OCI-LY7 (cell line): ENCODE measurements around the gene LDLRAD4. TPM values are rescaled to one million over a fixed set of nuclear protein-coding genes. Genes with fewer than 3 reads are reported as not detected.

ENCODE experiments used
- BruUV-seq: library from RNA; stranded (reverse); fragments of 400-500 nt; replicated peaks from 2 replicates; lab custom pipeline; 2021; lab: Mats Ljungman, UMichigan
- CTCF ChIA-PET: fragments of 300-600 bp; sonication (Branson Sonifier 250); formaldehyde crosslinking; loops from one replicate; lab custom pipeline; 2022; ENCODE audit warnings: antibody characterized with exemption; ENCODE audit not compliant: unreplicated experiment; lab: Charles Lee
- POLR2A ChIA-PET: fragments of 300-600 bp; sonication (Branson Sonifier 250); formaldehyde crosslinking; loops from one replicate; lab custom pipeline; 2022; ENCODE audit warnings: antibody characterized with exemption; lab: Charles Lee
- DNase-seq: peaks from one replicate; pipeline ENCODE4 v3.0.0-alpha.2; 2015; ENCODE audit warnings: low spot score
- H2AFZ ChIP-seq: fragments of 200-600 bp; sonication (generic), shearing (Covaris generic); 2 replicates; pipeline ENCODE4 v1.6.1; 2014; ENCODE audit warnings: mild to moderate bottlenecking, antibody characterized with exemption, low read length, moderate library complexity
- H3K27ac ChIP-seq: fragments of 200-600 bp; sonication (generic); 2 replicates; pipeline ENCODE4 v1.5.1; 2014; ENCODE audit warnings: mixed run types, low read depth, mild to moderate bottlenecking, moderate library complexity, low read length, inconsistent platforms; ENCODE audit not compliant: poor library complexity, severe bottlenecking
- H3K36me3 ChIP-seq: fragments of 200-600 bp; sonication (generic); 2 replicates; pipeline ENCODE4 v1.6.1; 2014; ENCODE audit warnings: mild to moderate bottlenecking, antibody characterized with exemption, low read length, moderate library complexity, mixed read lengths; ENCODE audit not compliant: insufficient read depth
- H3K4me1 ChIP-seq: fragments of 200-600 bp; sonication (generic); 2 replicates; pipeline ENCODE4 v1.5.1; 2014; ENCODE audit warnings: mild to moderate bottlenecking, low read length; ENCODE audit not compliant: insufficient read depth, poor library complexity, severe bottlenecking
- H3K4me2 ChIP-seq: fragments of 200-600 bp; sonication (generic); 2 replicates; pipeline ENCODE4 v1.6.1; 2014; ENCODE audit warnings: mild to moderate bottlenecking, low read length
- H3K4me3 ChIP-seq: fragments of 200-600 bp; sonication (generic); 2 replicates; pipeline ENCODE4 v1.5.1; 2014; ENCODE audit warnings: mild to moderate bottlenecking, low read depth, low read length; ENCODE audit not compliant: poor library complexity, severe bottlenecking
- H3K79me2 ChIP-seq: fragments of 200-600 bp; sonication (generic); 2 replicates; pipeline ENCODE4 v1.6.1; 2016; ENCODE audit warnings: low read depth, mild to moderate bottlenecking, low read length, moderate library complexity, mixed read lengths; ENCODE audit not compliant: insufficient read depth
- H3K9me2 ChIP-seq: fragments of 200-600 bp; sonication (generic); 2 replicates; pipeline ENCODE4 v1.6.1; 2016; ENCODE audit warnings: mild to moderate bottlenecking, low read length, mixed read lengths; ENCODE audit not compliant: insufficient read depth
- H3K9me3 ChIP-seq: fragments of 200-600 bp; sonication (generic); 2 replicates; pipeline ENCODE4 v1.6.1; 2014; ENCODE audit warnings: mild to moderate bottlenecking, mixed run types, low read length, mixed read lengths
- H4K20me1 ChIP-seq: fragments of 200-600 bp; sonication (generic); 2 replicates; pipeline ENCODE4 v1.6.1; 2014; ENCODE audit warnings: mild to moderate bottlenecking, antibody characterized with exemption, low read length, moderate library complexity, mixed read lengths; ENCODE audit not compliant: insufficient read depth
- EZH2phosphoT487 ChIP-seq: fragments of 200-600 bp; sonication (generic); IDR thresholded peaks from 2 replicates; pipeline ENCODE4 v1.6.1; 2018; ENCODE audit warnings: low read depth, borderline replicate concordance, mild to moderate bottlenecking, mixed run types, antibody characterized with exemption, low read length, moderate library complexity, mixed read lengths
- intact Hi-C: fragments of 100-400 bp; cut with micrococcal nuclease; formaldehyde crosslinking; loops from one replicate; pipeline ENCODE4 v1.10.0; 2022; ENCODE audit not compliant: unreplicated experiment
- total RNA-seq, 2 experiments: library from RNA; depleted of rRNA in 1 of 2; stranded (reverse); fragments of >200 nt in 1 of 2; shearing (Covaris generic) in 1 of 2; gene quantifications; 2 replicates each; pipeline ENCODE4 v1.2.3, GENCODE V29; 2014 to 2022
- TF ChIP-seq, protein P1 (sequence below): fragments of 200-600 bp; sonication (generic); conservative IDR thresholded peaks from 2 replicates; pipeline ENCODE4 v1.5.1; 2014; ENCODE audit warnings: mild to moderate bottlenecking, antibody characterized with exemption, low read length, moderate library complexity, mixed read lengths

Gene LDLRAD4
- total RNA-seq, 2 experiments from 2014 or later = 26.2 to 43.8 TPM

- H3K4me1 ChIP-seq = no peaks in the 10 kb centered on the region
- BruUV-seq = no TSS peak
- ChIA-PET CTCF (no interaction called here), POLR2A (interaction anchor here (0.7 kb wide), 1 partner anchor 8 kb away, joined by 4 read pairs; no protein-coding TSS in a partner anchor)
- DNase-seq = no peak
- H3K27ac ChIP-seq = no peak overlapping the region
- no peaks in the 10 kb centered on the region for H4K20me1 ChIP-seq
- H3K4me3 ChIP-seq = no peak overlapping the region
- no peaks in the 10 kb centered on the region for H3K9me2 ChIP-seq
- H3K4me2 ChIP-seq = no peak overlapping the region
- no peaks in the 10 kb centered on the region for H3K79me2 ChIP-seq
- intact Hi-C loops = no loop called here
- no peaks in the 10 kb centered on the region for H3K9me3 ChIP-seq
- no peak overlapping the region for H2AFZ ChIP-seq
- TF ChIP-seq EZH2phosphoT487 = no peak
- TF ChIP-seq, protein P1, sequence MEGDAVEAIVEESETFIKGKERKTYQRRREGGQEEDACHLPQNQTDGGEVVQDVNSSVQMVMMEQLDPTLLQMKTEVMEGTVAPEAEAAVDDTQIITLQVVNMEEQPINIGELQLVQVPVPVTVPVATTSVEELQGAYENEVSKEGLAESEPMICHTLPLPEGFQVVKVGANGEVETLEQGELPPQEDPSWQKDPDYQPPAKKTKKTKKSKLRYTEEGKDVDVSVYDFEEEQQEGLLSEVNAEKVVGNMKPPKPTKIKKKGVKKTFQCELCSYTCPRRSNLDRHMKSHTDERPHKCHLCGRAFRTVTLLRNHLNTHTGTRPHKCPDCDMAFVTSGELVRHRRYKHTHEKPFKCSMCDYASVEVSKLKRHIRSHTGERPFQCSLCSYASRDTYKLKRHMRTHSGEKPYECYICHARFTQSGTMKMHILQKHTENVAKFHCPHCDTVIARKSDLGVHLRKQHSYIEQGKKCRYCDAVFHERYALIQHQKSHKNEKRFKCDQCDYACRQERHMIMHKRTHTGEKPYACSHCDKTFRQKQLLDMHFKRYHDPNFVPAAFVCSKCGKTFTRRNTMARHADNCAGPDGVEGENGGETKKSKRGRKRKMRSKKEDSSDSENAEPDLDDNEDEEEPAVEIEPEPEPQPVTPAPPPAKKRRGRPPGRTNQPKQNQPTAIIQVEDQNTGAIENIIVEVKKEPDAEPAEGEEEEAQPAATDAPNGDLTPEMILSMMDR = no peak
- H3K36me3 ChIP-seq = no peaks in the 10 kb centered on the region
Observed at GRCh38 chr18:13522256-13522655, 303.7 kb downstream of the LDLRAD4 start.

- DNase-seq = no peak
- H3K4me3 ChIP-seq = no peak overlapping the region
- H3K4me1 ChIP-seq = no peaks in the 10 kb centered on the region
- H3K9me3 ChIP-seq = no peaks in the 10 kb centered on the region
- H3K36me3 ChIP-seq = no peaks in the 10 kb centered on the region
- intact Hi-C loops = no loop called here
- no peaks in the 10 kb centered on the region for H4K20me1 ChIP-seq
- H3K9me2 ChIP-seq = no peaks in the 10 kb centered on the region
- H3K79me2 ChIP-seq = no peaks in the 10 kb centered on the region
- POLR2A ChIA-PET = interaction anchor here (0.7 to 1.7 kb wide), 2 partner anchors 9 to 13 kb away, joined by 3 to 4 read pairs; no protein-coding TSS in a partner anchor
- H3K27ac ChIP-seq = no peak overlapping the region
- no peak for TF ChIP-seq EZH2phosphoT487
- TF ChIP-seq, protein P1 = no peak
- no TSS peak for BruUV-seq
- CTCF ChIA-PET = no interaction called here
- no peak overlapping the region for H2AFZ ChIP-seq
- no peak overlapping the region for H3K4me2 ChIP-seq
Observed at GRCh38 chr18:13522861-13523660, 304.5 kb downstream of the LDLRAD4 start.

DNA sequence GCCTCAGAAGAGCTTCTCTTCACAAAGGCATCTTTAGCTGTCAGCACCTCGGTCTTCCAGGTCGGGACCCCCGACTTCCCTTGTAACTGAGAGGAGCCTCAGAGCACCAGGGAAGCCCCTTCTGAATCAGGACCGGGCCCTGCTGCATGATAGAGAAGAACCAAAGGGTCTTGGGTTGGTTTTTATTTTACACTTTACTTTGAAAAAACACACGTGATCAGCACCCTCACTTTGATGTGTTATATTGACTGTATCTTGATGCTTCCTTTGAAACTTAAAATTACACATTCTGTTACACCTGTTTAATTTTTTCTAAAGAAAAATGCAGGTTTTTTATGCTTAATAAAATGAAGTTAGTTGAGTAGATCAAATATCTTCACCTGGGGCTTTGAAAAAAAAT lies 305.5 kb downstream of the LDLRAD4 start:
- Histone ChIP-seq H3K4me2 (no peak overlapping the region), H3K4me1 (no peaks in the 10 kb centered on the region), H2AFZ (no peak overlapping the region), H3K36me3 (no peaks in the 10 kb centered on the region), H3K27ac (no peak overlapping the region), H3K9me3 (no peaks in the 10 kb centered on the region), H3K4me3 (no peak overlapping the region), H4K20me1 (no peaks in the 10 kb centered on the region), H3K79me2 (no peaks in the 10 kb centered on the region), H3K9me2 (no peaks in the 10 kb centered on the region)
- no TSS peak for BruUV-seq
- DNase-seq = no peak
- ChIA-PET CTCF (no interaction called here), POLR2A (interaction anchor here (1.7 kb wide), 1 partner anchor 12 kb away, joined by 3 read pairs; no protein-coding TSS in a partner anchor)
- no peak for TF ChIP-seq EZH2phosphoT487
- TF ChIP-seq, protein P1 = no peak
- intact Hi-C loops = no loop called here
